ENCODE measurements around the gene FAM131C. TPM values are rescaled to one million over a fixed set of nuclear protein-coding genes. Genes with fewer than 3 reads are reported as not detected.

FAM131C gene
- total and polyA plus RNA-seq, 2 experiments from 2014 or later, result 0.71 to 1.3 TPM

DNA sequence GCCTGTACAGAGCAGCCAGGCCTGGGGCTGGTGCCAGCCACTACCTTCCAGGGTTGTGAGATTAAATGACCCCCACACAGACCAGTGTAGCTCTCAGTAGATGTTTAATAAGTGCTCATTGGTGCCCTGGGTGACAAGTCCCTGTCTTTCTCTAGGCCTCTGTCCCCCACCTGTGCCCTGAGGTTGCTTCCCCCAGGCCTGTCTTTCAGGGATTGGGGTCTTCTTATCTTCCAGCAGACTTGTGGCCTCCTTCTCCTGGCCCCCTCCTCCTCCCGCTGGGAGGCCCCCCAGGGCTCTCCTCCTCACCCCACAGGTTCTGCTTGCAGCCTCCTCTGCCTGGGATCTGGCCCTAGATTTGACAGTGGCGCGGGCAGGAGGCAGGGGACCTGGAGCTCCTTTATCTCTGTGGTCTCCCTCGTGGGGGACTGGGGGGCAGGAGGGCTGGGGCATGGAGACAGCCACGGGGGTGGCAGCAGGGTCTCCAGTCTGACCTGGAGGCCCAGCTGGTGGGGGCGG lies 42.1 kb upstream of the FAM131C start:
- H3K36me3 ChIP-seq (ENCODE audit: insufficient read depth), result no peaks in the 10 kb centered on the region
- Mint-ChIP-seq H3K27me3 (ENCODE audit: insufficient read depth, low read depth, poor library complexity) (peaks cover 11% of the 10 kb centered on the region), H3K4me1 (peaks cover 55% of the 10 kb centered on the region), H3K9me3 (no peaks in the 10 kb centered on the region), H3K4me3 (no peak overlapping the region), H3K36me3 (ENCODE audit: low read depth) (no peaks in the 10 kb centered on the region; the same call in 2 of the 3 replicates), H3K27ac (peak overlapping the region; percentile 82; the same call in 1 of the 2 replicates)
- peaks cover 48% of the 10 kb centered on the region for H3K4me1 ChIP-seq (ENCODE audit: insufficient read depth)
- H3K79me2 ChIP-seq (replicated peaks; ENCODE audit: insufficient read depth), result no peaks in the 10 kb centered on the region
- TF ChIP-seq STAT1 (IDR thresholded peaks at IDR 0.05; ENCODE audit: unreplicated experiment), result no peak
- no peak for TF ChIP-seq ETS1 (IDR thresholded peaks at IDR 0.05)
- no peak for TF ChIP-seq EZH2 (IDR thresholded peaks at IDR 0.05; ENCODE audit: low read depth, unreplicated experiment)
- TF ChIP-seq CREB1 (CRISPR knock-in tag; IDR thresholded peaks at IDR 0.05; ENCODE audit: low read depth), result no peak
- peak; percentile 4 for ATAC-seq
- H4K20me1 ChIP-seq (replicated peaks; ENCODE audit: insufficient read depth), result no peaks in the 10 kb centered on the region
- no peaks in the 10 kb centered on the region for H3K9me2 ChIP-seq (ENCODE audit: insufficient read depth)
- peak overlapping the region; percentile 80 for H2AFZ ChIP-seq
- no peak overlapping the region for H3K27ac ChIP-seq (ENCODE audit: low read depth)
- no peak for DNase-seq (ENCODE audit: low spot score)
- peak overlapping the region; percentile 78 for H3K4me2 ChIP-seq
- peak overlapping the region; percentile 15; the same call in 1 of the 2 replicates for H3K4me3 ChIP-seq
- 0 out of 2 replicates have a peak, but pooled peaks cover 3% of the 10 kb centered on the region for H3F3A ChIP-seq (replicated peaks; ENCODE audit: low read depth)
- H3K27me3 ChIP-seq (ENCODE audit: insufficient read depth), result no peaks in the 10 kb centered on the region

- DNase-seq (ENCODE audit: low spot score), result no peak
- no peak overlapping the region for H2AFZ ChIP-seq
- Mint-ChIP-seq H3K27ac (no peak overlapping the region), H3K36me3 (ENCODE audit: low read depth) (no peaks in the 10 kb centered on the region; the same call in 2 of the 3 replicates), H3K4me3 (no peak overlapping the region), H3K27me3 (ENCODE audit: insufficient read depth, low read depth, poor library complexity) (peaks cover 11% of the 10 kb centered on the region), H3K9me3 (peaks cover 6% of the 10 kb centered on the region; the same call in 2 of the 3 replicates), H3K4me1 (peaks cover 49% of the 10 kb centered on the region)
- ATAC-seq, result no peak
- peaks cover 45% of the 10 kb centered on the region for H3K4me1 ChIP-seq (ENCODE audit: insufficient read depth)
- H3K4me3 ChIP-seq, result no peak overlapping the region
- no peaks in the 10 kb centered on the region for H3K9me2 ChIP-seq (ENCODE audit: insufficient read depth)
- peak overlapping the region; percentile 78; the same call in 1 of the 2 replicates for H3K4me2 ChIP-seq
- H4K20me1 ChIP-seq (replicated peaks; ENCODE audit: insufficient read depth), result no peaks in the 10 kb centered on the region
- no peaks in the 10 kb centered on the region for H3K79me2 ChIP-seq (replicated peaks; ENCODE audit: insufficient read depth)
- H3K36me3 ChIP-seq (ENCODE audit: insufficient read depth), result no peaks in the 10 kb centered on the region
- 0 out of 2 replicates have a peak, but pooled peaks cover 3% of the 10 kb centered on the region for H3F3A ChIP-seq (replicated peaks; ENCODE audit: low read depth)
- no peak overlapping the region for H3K27ac ChIP-seq (ENCODE audit: low read depth)
- no peaks in the 10 kb centered on the region for H3K27me3 ChIP-seq (ENCODE audit: insufficient read depth)
- TF ChIP-seq EZH2 (IDR thresholded peaks at IDR 0.05; ENCODE audit: low read depth, unreplicated experiment), result no peak
- no peak for TF ChIP-seq ETS1 (IDR thresholded peaks at IDR 0.05)
- TF ChIP-seq, protein P1, sequence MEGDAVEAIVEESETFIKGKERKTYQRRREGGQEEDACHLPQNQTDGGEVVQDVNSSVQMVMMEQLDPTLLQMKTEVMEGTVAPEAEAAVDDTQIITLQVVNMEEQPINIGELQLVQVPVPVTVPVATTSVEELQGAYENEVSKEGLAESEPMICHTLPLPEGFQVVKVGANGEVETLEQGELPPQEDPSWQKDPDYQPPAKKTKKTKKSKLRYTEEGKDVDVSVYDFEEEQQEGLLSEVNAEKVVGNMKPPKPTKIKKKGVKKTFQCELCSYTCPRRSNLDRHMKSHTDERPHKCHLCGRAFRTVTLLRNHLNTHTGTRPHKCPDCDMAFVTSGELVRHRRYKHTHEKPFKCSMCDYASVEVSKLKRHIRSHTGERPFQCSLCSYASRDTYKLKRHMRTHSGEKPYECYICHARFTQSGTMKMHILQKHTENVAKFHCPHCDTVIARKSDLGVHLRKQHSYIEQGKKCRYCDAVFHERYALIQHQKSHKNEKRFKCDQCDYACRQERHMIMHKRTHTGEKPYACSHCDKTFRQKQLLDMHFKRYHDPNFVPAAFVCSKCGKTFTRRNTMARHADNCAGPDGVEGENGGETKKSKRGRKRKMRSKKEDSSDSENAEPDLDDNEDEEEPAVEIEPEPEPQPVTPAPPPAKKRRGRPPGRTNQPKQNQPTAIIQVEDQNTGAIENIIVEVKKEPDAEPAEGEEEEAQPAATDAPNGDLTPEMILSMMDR (conservative IDR thresholded peaks at IDR 0.05; ENCODE audit: low read depth in 2 of 2), result no peak
- TF ChIP-seq ZNF114 (CRISPR knock-in tag; IDR thresholded peaks at IDR 0.05), result no peak
- no peak for TF ChIP-seq EZH2phosphoT487 (IDR thresholded peaks at IDR 0.05; ENCODE audit: unreplicated experiment)
- no peak for TF ChIP-seq NANOG (IDR thresholded peaks at IDR 0.05; ENCODE audit: borderline replicate concordance)
- no peak for TF ChIP-seq REST (IDR thresholded peaks at IDR 0.05; ENCODE audit: unreplicated experiment)
- no peak for TF ChIP-seq JUNB (IDR thresholded peaks at IDR 0.05; ENCODE audit: unreplicated experiment)
Measured at GRCh38 chr1:16114527-16115467, 41.3 kb upstream of the FAM131C start.

Measured in GM23338 (cell line).